ENCODE results near the gene SCUBE3.

DNA sequence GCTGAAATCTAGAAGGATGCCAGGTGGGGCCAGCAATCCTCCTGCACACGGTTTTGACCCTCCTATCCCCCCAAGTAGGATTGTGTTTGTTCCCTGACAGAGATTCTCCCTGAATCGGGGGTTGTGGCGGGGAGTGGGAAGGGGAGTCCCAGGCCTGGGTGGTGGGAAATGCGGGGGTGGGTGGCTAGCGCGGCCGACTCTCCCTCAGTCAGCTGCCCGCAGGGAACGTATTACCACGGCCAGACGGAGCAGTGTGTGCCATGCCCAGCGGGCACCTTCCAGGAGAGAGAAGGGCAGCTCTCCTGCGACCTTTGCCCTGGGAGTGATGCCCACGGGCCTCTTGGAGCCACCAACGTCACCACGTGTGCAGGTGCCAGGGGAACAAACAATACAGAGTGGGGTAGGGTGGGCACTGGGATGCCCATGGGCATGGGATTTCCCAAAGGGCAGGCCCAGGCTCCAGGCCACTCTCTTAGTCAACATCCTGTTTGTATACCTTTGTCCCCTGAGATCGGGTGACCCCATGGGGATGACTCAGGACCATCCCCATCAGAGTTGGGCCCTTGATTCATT, 29.7 kb downstream of the SCUBE3 start:
- TF ChIP-seq, protein P1, sequence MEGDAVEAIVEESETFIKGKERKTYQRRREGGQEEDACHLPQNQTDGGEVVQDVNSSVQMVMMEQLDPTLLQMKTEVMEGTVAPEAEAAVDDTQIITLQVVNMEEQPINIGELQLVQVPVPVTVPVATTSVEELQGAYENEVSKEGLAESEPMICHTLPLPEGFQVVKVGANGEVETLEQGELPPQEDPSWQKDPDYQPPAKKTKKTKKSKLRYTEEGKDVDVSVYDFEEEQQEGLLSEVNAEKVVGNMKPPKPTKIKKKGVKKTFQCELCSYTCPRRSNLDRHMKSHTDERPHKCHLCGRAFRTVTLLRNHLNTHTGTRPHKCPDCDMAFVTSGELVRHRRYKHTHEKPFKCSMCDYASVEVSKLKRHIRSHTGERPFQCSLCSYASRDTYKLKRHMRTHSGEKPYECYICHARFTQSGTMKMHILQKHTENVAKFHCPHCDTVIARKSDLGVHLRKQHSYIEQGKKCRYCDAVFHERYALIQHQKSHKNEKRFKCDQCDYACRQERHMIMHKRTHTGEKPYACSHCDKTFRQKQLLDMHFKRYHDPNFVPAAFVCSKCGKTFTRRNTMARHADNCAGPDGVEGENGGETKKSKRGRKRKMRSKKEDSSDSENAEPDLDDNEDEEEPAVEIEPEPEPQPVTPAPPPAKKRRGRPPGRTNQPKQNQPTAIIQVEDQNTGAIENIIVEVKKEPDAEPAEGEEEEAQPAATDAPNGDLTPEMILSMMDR (IDR thresholded peaks at IDR 0.05) = no peak
- TF ChIP-seq POLR2A (IDR thresholded peaks at IDR 0.05) (no peak), POLR2AphosphoS5 (IDR thresholded peaks at IDR 0.05; ENCODE audit: insufficient read depth in 1 of 2, low read depth in 1 of 2) (no peak)
